IMR-90 (cell line): ENCODE data around the gene RADX.

Experiments used
- CEBPB ChIP-seq: IDR thresholded peaks from 2 replicates; pipeline ENCODE4 v1.6.1; 2012; ENCODE audit warnings: low read depth, low read length, improper control_type of control experiment
- CHD1 ChIP-seq: IDR thresholded peaks from 2 replicates; pipeline ENCODE4 v1.6.1; 2012; ENCODE audit warnings: low read depth, low read length, improper control_type of control experiment
- FOS ChIP-seq: fragments of 150-350 bp; IDR thresholded peaks from 2 replicates; pipeline ENCODE4 v1.6.1; 2016; ENCODE audit warnings: low read depth, low read length
- MAFK ChIP-seq: IDR thresholded peaks from 2 replicates; pipeline ENCODE4 v1.6.1; 2012; ENCODE audit warnings: low read depth, low read length, improper control_type of control experiment
- MAZ ChIP-seq: IDR thresholded peaks from 2 replicates; pipeline ENCODE4 v1.6.1; 2012; ENCODE audit warnings: low read depth, mild to moderate bottlenecking, low read length, improper control_type of control experiment, moderate library complexity, borderline replicate concordance
- MXI1 ChIP-seq: IDR thresholded peaks from 2 replicates; pipeline ENCODE4 v1.6.1; 2012; ENCODE audit warnings: low read depth, mild to moderate bottlenecking, low read length, moderate library complexity, borderline replicate concordance
- POLR2A ChIP-seq: IDR thresholded peaks from 2 replicates; pipeline ENCODE4 v1.6.1; 2012; ENCODE audit warnings: mild to moderate bottlenecking, low read depth, low read length
- RAD21 ChIP-seq: IDR thresholded peaks from 2 replicates; pipeline ENCODE4 v1.6.1; 2012; ENCODE audit warnings: low read length, improper control_type of control experiment
- RFX5 ChIP-seq: IDR thresholded peaks from 2 replicates; pipeline ENCODE4 v1.8.0; 2012; ENCODE audit warnings: low read depth, mild to moderate bottlenecking, low read length, moderate library complexity
- SMC3 ChIP-seq: fragments of 150-350 bp; IDR thresholded peaks from 2 replicates; pipeline ENCODE4 v1.6.1; 2016; ENCODE audit warnings: low read depth, mild to moderate bottlenecking, antibody characterized with exemption, low read length, moderate library complexity
- TF ChIP-seq, protein P1 (sequence below): conservative IDR thresholded peaks from 2 replicates; pipeline ENCODE4 v1.5.1; 2012; ENCODE audit warnings: mild to moderate bottlenecking, low read depth, low read length, improper control_type of control experiment
- TF ChIP-seq, protein P2 (sequence below): fragments of 150-350 bp; IDR thresholded peaks from 2 replicates; pipeline ENCODE4 v1.6.1; 2017; ENCODE audit warnings: mild to moderate bottlenecking, antibody characterized with exemption, low read length, low read depth
- TF ChIP-seq, protein P3 (sequence below): fragments of 150-350 bp; IDR thresholded peaks from 2 replicates; pipeline ENCODE4 v1.6.1; 2016; ENCODE audit warnings: low read depth, mild to moderate bottlenecking, low read length, moderate library complexity, borderline replicate concordance

DNA sequence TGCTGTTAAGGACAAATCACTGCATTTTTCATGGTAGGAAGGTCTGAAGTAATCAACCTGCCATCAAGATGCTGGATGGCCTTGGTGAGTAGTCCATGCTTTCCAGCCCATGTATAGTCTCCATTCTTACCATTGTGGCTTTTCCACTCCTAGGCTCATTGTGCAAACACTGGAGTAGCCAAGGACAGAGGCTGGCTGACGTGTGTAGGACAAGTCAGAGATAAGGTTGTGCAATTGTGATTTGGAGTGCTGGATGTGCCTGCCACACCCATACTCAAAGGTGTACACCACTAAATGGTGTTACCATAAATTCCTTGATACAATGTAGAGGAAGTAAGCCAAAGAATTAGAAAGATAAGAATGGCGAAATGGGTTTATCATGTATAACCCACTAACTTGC, 26.3 kb upstream of the RADX start:
- TF ChIP-seq, protein P1, sequence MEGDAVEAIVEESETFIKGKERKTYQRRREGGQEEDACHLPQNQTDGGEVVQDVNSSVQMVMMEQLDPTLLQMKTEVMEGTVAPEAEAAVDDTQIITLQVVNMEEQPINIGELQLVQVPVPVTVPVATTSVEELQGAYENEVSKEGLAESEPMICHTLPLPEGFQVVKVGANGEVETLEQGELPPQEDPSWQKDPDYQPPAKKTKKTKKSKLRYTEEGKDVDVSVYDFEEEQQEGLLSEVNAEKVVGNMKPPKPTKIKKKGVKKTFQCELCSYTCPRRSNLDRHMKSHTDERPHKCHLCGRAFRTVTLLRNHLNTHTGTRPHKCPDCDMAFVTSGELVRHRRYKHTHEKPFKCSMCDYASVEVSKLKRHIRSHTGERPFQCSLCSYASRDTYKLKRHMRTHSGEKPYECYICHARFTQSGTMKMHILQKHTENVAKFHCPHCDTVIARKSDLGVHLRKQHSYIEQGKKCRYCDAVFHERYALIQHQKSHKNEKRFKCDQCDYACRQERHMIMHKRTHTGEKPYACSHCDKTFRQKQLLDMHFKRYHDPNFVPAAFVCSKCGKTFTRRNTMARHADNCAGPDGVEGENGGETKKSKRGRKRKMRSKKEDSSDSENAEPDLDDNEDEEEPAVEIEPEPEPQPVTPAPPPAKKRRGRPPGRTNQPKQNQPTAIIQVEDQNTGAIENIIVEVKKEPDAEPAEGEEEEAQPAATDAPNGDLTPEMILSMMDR = no peak
- TF ChIP-seq FOS (no peak), MAFK (no peak), SMC3 (no peak), POLR2A (no peak), CEBPB (no peak), MAZ (no peak), RAD21 (no peak), CHD1 (no peak), RFX5 (no peak), MXI1 (no peak)
- TF ChIP-seq, protein P2, sequence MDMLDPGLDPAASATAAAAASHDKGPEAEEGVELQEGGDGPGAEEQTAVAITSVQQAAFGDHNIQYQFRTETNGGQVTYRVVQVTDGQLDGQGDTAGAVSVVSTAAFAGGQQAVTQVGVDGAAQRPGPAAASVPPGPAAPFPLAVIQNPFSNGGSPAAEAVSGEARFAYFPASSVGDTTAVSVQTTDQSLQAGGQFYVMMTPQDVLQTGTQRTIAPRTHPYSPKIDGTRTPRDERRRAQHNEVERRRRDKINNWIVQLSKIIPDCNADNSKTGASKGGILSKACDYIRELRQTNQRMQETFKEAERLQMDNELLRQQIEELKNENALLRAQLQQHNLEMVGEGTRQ = no peak
- TF ChIP-seq, protein P3, sequence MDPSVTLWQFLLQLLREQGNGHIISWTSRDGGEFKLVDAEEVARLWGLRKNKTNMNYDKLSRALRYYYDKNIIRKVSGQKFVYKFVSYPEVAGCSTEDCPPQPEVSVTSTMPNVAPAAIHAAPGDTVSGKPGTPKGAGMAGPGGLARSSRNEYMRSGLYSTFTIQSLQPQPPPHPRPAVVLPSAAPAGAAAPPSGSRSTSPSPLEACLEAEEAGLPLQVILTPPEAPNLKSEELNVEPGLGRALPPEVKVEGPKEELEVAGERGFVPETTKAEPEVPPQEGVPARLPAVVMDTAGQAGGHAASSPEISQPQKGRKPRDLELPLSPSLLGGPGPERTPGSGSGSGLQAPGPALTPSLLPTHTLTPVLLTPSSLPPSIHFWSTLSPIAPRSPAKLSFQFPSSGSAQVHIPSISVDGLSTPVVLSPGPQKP = no peak
